NCI-H345 (cell line): ENCODE measurements around the gene CCT4.
"Not testable (repeated sequence)": the region's sequence is repeated elsewhere in the genome, so short reads cannot be mapped to it uniquely, and the experiment has no call there.

Experiments
- DNase-seq: peaks from one replicate; lab custom pipeline; 2025; lab: John Stamatoyannopoulos, UW

Gene CCT4

GRCh38 chr2:61878761-61879160 lies 9.7 kb downstream of the CCT4 start:
- DNase-seq = no peak

- no peak for DNase-seq
These were observed 10.7 kb downstream of the CCT4 start for GRCh38 chr2:61877571-61878245.

GRCh38 chr2:61876400-61876799 lies 12.1 kb downstream of the CCT4 start:
- DNase-seq = no peak

GRCh38 chr2:61866482-61867089 lies 21.9 kb downstream of the CCT4 start:
- not testable (repeated sequence) for DNase-seq

- DNase-seq = no peak
These were observed 26.4 kb downstream of the CCT4 start for GRCh38 chr2:61862085-61862484.

GRCh38 chr2:61857224-61857623 lies 31.2 kb downstream of the CCT4 start:
- DNase-seq = no peak

GRCh38 chr2:61855318-61855613 lies 33.2 kb downstream of the CCT4 start:
- DNase-seq = peak; percentile 77

GRCh38 chr2:61854564-61855317 lies 33.7 kb downstream of the CCT4 start:
- peak; percentile 99 for DNase-seq

GRCh38 chr2:61853847-61854563 lies 34.5 kb downstream of the CCT4 start, which contains the start of gene FAM161A:
FAM161A (minus strand) TSS chr2:61854060; CDS start chr2:61854041, 19 bp downstream.
- peak; percentile 91 for DNase-seq

GRCh38 chr2:61853086-61853846 lies 35.2 kb downstream of the CCT4 start:
- peak; percentile 80 for DNase-seq

GRCh38 chr2:61851270-61851669 lies 37.2 kb downstream of the CCT4 start:
- not testable (repeated sequence) for DNase-seq

- DNase-seq = no peak
These were observed 43.1 kb downstream of the CCT4 start for GRCh38 chr2:61845320-61845719.

GRCh38 chr2:61841286-61841685 lies 47.2 kb downstream of the CCT4 start:
- no peak for DNase-seq

GRCh38 chr2:61834893-61835292 lies 53.6 kb downstream of the CCT4 start:
- DNase-seq = no peak

GRCh38 chr2:61833971-61834370 lies 54.5 kb downstream of the CCT4 start:
- DNase-seq = no peak

- no peak for DNase-seq
These were observed 56.1 kb downstream of the CCT4 start for GRCh38 chr2:61832183-61832841.

GRCh38 chr2:61822255-61822654 lies 66.2 kb downstream of the CCT4 start:
- DNase-seq = no peak
